Omental fat pad (tissue), 4 donors: Measurements from ENCODE around the gene BTBD18. TPM values are rescaled to one million over a fixed set of nuclear protein-coding genes. Genes with fewer than 3 reads are reported as not detected.
"Not testable (repeated sequence)": the region's sequence is repeated elsewhere in the genome, so short reads cannot be mapped to it uniquely, and the experiment has no call there.

ENCODE experiments used
- ATAC-seq: fragments of 150-250 bp; one replicate; pipeline ENCODE4 v1.9.1; 2016; ENCODE audit warnings: mild to moderate bottlenecking, moderate library complexity; ENCODE audit not compliant: low FRiP score
- DNase-seq: peaks from one replicate; pipeline ENCODE4 v3.0.0-alpha.2; 2019; ENCODE audit warnings: low spot score
- CTCF ChIP-seq, 3 donors: fragments of 450-650 bp; IDR thresholded peaks; one replicate each; pipeline ENCODE4 v1.5.1; 2016 to 2017; ENCODE audit warnings: antibody characterized with exemption in 3 of 3, mild to moderate bottlenecking in 3 of 3, moderate library complexity in 2 of 3
- total RNA-seq, 4 donors: library from RNA; depleted of rRNA; stranded (reverse); fragments of >200 nt; gene quantifications; one replicate each; pipeline ENCODE4 v1.1.0, GENCODE V29; 2016

BTBD18 gene
- total RNA-seq, 4 donors from 2014 or later = not detected

- no peak for TF ChIP-seq CTCF (IDR thresholded peaks at IDR 0.05)
These were observed 39.1 kb downstream of the BTBD18 start, which contains the start of gene TMX2 for GRCh38 chr11:57712256-57713150. TMX2 (plus strand) TSS chr11:57712593; CDS start chr11:57712619, 26 bp downstream.

GRCh38 chr11:57711414-57712255 lies 40.0 kb downstream of the BTBD18 start, which contains the start of gene MED19:
MED19 (minus strand) TSS chr11:57712215; CDS start chr11:57712179, 36 bp downstream.
- ATAC-seq (peak; percentile 67), DNase-seq (peak; percentile 30)
- TF ChIP-seq CTCF (IDR thresholded peaks at IDR 0.05) = no peak

More at GRCh38 chr11:57712256-57713150, 39.1 kb downstream of the BTBD18 start, which contains the start of gene TMX2:
- ATAC-seq (peak; percentile 98), DNase-seq (peak; percentile 56)

- no peak for TF ChIP-seq CTCF (IDR thresholded peaks at IDR 0.05)
- DNase-seq (no peak), ATAC-seq (no peak)
These were observed 41.7 kb downstream of the BTBD18 start for GRCh38 chr11:57709802-57710367.

- ATAC-seq, DNase-seq: not testable (repeated sequence)
These were observed 46.2 kb downstream of the BTBD18 start for GRCh38 chr11:57705432-57705831.

GRCh38 chr11:57704932-57705331 lies 46.7 kb downstream of the BTBD18 start:
- DNase-seq = no peak
- TF ChIP-seq CTCF (IDR thresholded peaks at IDR 0.05) = no peak
- no peak for ATAC-seq

GRCh38 chr11:57703341-57703740 lies 48.3 kb downstream of the BTBD18 start:
- no peak for TF ChIP-seq CTCF (IDR thresholded peaks at IDR 0.05)

GRCh38 chr11:57700425-57700824 lies 51.2 kb downstream of the BTBD18 start:
- TF ChIP-seq CTCF (IDR thresholded peaks at IDR 0.05) = no peak
- DNase-seq = no peak
- no peak for ATAC-seq

More at GRCh38 chr11:57703341-57703740, 48.3 kb downstream of the BTBD18 start:
- DNase-seq (no peak), ATAC-seq (no peak)
